GM12892 (cell line): ENCODE data around the gene C1orf167.
A peak's percentile ranks its signal among the peaks of the same experiment; 100 is the strongest.

ENCODE experiments used
- DNase-seq: peaks from one replicate; pipeline ENCODE4 v3.0.0; 2011; ENCODE audit not compliant: insufficient read length
- FAIRE-seq: peaks from 2 replicates; lab custom pipeline; 2011; peaks lifted over from hg19 to GRCh38; lab: Jason Lieb, UNC
- POLR2A ChIP-seq: IDR thresholded peaks from 2 replicates; pipeline ENCODE4 v1.6.1; 2011; ENCODE audit warnings: low read depth, low read length, control low read depth
- POLR2AphosphoS5 ChIP-seq: IDR thresholded peaks from 2 replicates; pipeline ENCODE4 v1.6.1; 2011; ENCODE audit warnings: low read depth, low read length, control low read depth
- TAF1 ChIP-seq: IDR thresholded peaks from 2 replicates; pipeline ENCODE4 v1.6.1; 2011; ENCODE audit warnings: low read depth, mild to moderate bottlenecking, control low read depth, low read length, borderline replicate concordance

Gene C1orf167

DNA sequence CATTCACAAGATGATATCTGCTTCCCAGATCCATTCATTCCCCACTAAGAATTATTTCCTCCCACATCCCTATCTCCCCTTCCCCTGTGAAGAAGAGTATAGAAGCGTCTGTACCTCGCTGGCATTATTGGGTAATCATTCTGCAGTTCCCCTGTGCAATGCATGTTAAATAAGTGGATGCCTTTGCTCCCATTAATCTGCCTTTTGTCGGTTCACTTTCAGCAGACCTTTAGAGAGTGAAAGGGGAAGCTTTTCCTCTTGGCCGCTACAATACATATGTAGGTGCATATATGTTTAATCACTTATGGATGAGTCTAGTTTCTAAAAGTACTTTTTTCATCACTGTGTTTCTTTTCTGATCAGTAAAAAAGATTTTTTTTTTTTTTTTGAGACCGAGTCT, 51.0 kb downstream of the C1orf167 start:
- no peak for DNase-seq
- no peak for FAIRE-seq
- no peak for TF ChIP-seq TAF1
- TF ChIP-seq POLR2A, result no peak
- TF ChIP-seq POLR2AphosphoS5, result no peak

DNA sequence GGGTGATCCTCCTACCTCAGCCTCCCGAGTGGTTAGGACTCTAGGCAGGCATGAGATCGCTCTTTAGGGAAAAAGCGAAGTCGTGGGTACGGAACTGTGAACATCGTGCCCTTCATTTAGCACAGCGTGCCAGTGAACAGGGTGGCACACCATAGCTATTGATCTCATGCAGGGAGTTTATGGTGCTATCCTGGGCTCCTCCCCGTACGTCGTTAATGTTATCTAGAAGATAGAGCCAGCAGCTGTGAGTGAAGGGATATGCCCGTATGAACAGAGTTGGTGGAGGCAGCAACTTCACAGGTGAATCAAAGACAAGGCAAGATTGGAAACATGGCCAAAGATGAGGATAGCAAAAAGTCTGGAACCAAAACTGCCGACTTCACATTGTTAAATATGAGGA, 55.2 kb downstream of the C1orf167 start:
- no peak for TF ChIP-seq POLR2AphosphoS5
- no peak for TF ChIP-seq TAF1
- no peak for TF ChIP-seq POLR2A
- FAIRE-seq (no peak), DNase-seq (no peak)

- FAIRE-seq, result no peak
- DNase-seq, result no peak
- TF ChIP-seq TAF1 (no peak), POLR2A (no peak), POLR2AphosphoS5 (no peak)
Observed at GRCh38 chr1:11822091-11822490, 60.1 kb downstream of the C1orf167 start.

- FAIRE-seq (no peak), DNase-seq (no peak)
- TF ChIP-seq TAF1, result no peak
- no peak for TF ChIP-seq POLR2AphosphoS5
- no peak for TF ChIP-seq POLR2A
Observed at GRCh38 chr1:11823366-11824137, 61.6 kb downstream of the C1orf167 start.

DNA sequence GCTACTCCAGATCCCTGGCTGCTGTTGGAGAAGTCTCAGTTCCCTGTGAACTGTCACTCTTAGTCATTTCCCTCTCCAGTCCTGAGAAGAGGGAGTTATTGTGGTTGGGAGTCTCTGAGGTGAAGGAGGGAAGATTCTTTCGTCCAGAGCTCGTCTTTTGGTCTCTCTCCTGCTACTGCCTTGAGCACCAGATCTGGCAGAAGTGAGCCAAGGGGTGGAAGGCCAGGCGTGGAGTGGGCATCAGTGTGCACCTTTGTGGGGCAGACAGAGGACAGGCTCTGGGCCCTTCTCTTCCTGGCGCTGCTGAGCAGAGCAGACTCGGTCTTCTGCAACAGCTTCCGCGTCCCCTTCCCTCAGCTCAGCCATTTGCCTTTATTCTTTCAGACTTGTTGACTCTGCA, 63.1 kb downstream of the C1orf167 start:
- no peak for FAIRE-seq
- TF ChIP-seq POLR2A (no peak), TAF1 (no peak)

GRCh38 chr1:11826946-11827345, 65.0 kb downstream of the C1orf167 start:
- no peak for FAIRE-seq
- no peak for DNase-seq
- TF ChIP-seq POLR2AphosphoS5 (no peak), TAF1 (no peak), POLR2A (no peak)

More for the DNA sequence above, 63.1 kb downstream of the C1orf167 start:
- DNase-seq, result no peak

- no peak for DNase-seq
- TF ChIP-seq POLR2A, result no peak
- no peak for TF ChIP-seq TAF1
- no peak for TF ChIP-seq POLR2AphosphoS5
- FAIRE-seq, result no peak
Observed at GRCh38 chr1:11828511-11828910, 66.5 kb downstream of the C1orf167 start.

DNA sequence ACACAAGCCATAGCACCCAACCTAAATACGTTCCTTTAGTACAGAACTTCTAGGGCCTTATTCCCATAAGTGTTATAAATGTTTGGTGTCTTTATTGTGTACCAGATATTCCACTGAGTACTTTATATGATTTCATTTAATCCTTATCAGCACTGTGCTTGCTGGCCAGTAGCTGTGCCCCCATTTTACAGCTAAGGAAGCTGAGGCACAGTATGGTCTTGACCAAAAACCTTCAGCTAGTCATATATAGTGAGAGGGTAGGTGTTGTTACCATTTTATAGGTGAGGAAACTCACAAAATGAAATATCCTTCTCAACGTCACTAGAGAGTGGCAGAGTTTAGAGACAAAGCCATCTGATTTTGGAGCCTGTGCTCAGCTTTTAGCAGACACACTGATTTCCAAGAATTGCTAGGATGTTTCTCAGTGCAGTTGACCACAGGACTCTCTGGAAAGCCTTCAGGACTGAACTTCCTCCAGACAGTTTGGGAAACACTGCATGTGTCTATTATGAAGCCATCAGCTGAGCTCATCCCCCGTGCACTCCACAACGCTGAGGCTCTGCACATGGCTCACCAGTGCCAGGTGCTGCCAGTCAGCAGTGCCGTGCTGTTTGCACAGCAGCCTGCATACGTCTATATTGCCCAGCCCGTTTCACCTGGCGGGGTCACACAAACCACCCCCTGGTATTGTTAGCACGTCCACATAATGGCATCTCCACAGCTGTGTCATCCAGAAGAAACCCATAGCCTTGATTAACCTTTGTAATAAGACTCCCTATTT, 70.1 kb downstream of the C1orf167 start:
- FAIRE-seq (no peak), DNase-seq (no peak)
- TF ChIP-seq TAF1 (no peak), POLR2A (no peak), POLR2AphosphoS5 (no peak)

DNA sequence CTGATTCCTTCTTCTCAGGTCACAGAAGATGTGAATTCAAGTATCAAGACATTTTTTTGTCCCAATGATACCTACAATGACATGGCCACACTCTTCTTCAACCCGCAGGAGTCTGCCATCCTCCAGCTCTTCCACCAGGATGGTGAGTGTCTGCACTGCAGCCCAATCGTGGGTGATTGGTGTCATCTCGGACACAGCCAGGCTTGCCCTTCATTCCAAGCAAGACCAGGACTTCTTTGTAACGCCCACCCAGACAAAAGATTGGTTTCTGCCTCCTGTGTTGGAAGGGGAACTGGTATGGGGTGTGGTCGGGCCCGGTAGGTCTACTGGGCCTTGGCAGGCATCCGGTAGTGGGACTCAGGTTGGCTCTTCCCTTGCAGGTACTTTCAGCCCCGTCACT, 71.5 kb downstream of the C1orf167 start:
- FAIRE-seq (no peak), DNase-seq (no peak)
- TF ChIP-seq POLR2A, result 0 out of 2 replicates have a peak, but pooled peaks have one; percentile 28
- TF ChIP-seq TAF1, result no peak

DNA sequence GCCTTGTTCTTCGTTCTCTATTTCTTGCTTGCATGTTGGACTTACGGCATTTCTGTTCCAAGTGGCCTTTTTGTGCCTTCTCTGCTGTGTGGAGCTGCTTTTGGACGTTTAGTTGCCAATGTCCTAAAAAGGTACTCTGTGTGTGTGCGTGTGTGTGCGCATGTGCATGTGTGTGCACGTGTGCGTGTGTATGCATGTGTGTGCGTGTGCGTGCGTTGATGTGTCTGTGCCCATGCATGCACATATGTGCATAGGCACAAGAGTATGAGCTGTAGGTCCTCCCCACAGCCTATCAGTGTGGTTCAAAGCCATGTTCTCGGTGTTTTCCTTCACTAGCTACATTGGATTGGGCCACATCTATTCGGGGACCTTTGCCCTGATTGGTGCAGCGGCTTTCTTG, 71.9 kb downstream of the C1orf167 start:
- no peak for FAIRE-seq

GRCh38 chr1:11835441-11836225, 73.6 kb downstream of the C1orf167 start:
- no peak for DNase-seq
- no peak for FAIRE-seq

More for the DNA sequence above, 71.9 kb downstream of the C1orf167 start:
- TF ChIP-seq TAF1, result no peak
- no peak for TF ChIP-seq POLR2AphosphoS5
- TF ChIP-seq POLR2A, result no peak
- DNase-seq, result no peak

More at GRCh38 chr1:11835441-11836225, 73.6 kb downstream of the C1orf167 start:
- TF ChIP-seq POLR2AphosphoS5 (no peak), POLR2A (no peak), TAF1 (no peak)
